ENCODE results near the gene RANBP9. TPM values are rescaled to one million over a fixed set of nuclear protein-coding genes. Genes with fewer than 3 reads are reported as not detected.

The RANBP9 gene
- total and polyA plus RNA-seq, 9 of the 15 experiments (the other 6 are each of a cell fraction or from before 2014, with no cell fraction given), result 27.5 to 130 (median 61.5) TPM

DNA sequence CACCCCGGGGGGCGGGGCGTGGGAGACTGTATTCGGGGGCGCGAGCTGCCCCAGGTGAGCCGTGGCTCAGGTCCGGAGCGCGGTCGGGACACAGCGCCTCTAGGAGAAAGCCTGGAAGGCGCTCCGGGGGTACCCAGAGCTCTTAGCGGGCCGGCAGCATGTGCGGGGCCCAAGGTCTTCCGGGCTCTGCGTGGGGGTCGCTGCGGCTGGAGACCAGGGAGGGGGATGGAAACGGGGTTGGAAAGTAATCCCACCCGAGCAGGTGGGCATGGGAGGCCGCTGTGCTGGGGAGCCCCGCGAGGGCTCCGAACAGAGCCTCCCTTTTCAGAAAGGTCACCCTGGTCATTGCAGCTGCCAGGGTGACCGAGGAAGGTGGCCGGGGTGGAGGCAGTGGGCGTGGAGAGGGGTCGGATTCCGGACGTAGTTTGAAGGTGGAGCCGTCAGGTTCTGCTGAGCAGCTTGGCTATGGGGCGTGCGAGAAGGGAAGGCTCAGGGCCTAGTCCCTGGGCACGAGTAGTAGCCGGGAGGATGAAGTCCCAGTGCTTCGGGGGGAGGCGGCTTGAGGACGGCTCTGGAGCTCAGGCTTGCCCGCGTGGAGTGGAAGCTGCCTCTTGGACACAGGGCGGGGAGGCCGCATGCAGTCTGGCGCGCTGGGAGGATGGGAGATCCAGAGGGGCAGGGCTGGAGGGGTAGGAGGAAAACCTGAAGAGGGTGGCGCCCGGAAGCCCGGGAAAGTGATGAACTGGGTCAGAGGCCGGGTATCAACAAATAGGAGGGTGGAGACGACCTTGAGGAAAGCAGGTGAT, 136.9 kb downstream of the RANBP9 start, which contains the start of gene SIRT5 (continued):
- no peak for TF ChIP-seq ZBTB12 (CRISPR knock-in tag; IDR thresholded peaks at IDR 0.05)
- 0 out of 2 replicates have a peak, but pooled peaks have one; percentile 48 for TF ChIP-seq ZHX1 (conservative IDR thresholded peaks at IDR 0.05; ENCODE audit: low read length)
- no peak for TF ChIP-seq HMG20A (CRISPR knock-in tag; conservative IDR thresholded peaks at IDR 0.05)
- TF ChIP-seq, protein P1, sequence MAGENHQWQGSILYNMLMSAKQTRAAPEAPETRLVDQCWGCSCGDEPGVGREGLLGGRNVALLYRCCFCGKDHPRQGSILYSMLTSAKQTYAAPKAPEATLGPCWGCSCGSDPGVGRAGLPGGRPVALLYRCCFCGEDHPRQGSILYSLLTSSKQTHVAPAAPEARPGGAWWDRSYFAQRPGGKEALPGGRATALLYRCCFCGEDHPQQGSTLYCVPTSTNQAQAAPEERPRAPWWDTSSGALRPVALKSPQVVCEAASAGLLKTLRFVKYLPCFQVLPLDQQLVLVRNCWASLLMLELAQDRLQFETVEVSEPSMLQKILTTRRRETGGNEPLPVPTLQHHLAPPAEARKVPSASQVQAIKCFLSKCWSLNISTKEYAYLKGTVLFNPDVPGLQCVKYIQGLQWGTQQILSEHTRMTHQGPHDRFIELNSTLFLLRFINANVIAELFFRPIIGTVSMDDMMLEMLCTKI (IDR thresholded peaks at IDR 0.05; ENCODE audit: partially characterized antibody), result no peak
- TF ChIP-seq MCM2 (IDR thresholded peaks at IDR 0.05; ENCODE audit: low read depth), result no peak

Measured in K562 (cell line).